HEK293 (cell line): ENCODE data around the gene FGD5.
A peak's percentile ranks its signal among the peaks of the same experiment; 100 is the strongest.

Source experiments
- CTCF ChIA-PET: fragments of 350-600 bp; formaldehyde crosslinking; extraction: SDS; loops from one replicate; lab custom pipeline; 2021; ENCODE audit warnings: antibody characterized with exemption; lab: Yijun Ruan, JAX
- POLR2A ChIA-PET: fragments of 300-600 bp; formaldehyde crosslinking; extraction: SDS; loops from one replicate; lab custom pipeline; 2020; ENCODE audit warnings: antibody characterized with exemption, inconsistent platforms; lab: Yijun Ruan, JAX
- H3K27ac ChIP-seq: fragments of 200-500 bp; sonication (Bioruptor generic); 2 replicates; pipeline ENCODE4 v1.5.1; 2014; ENCODE audit warnings: low read depth, low read length, control low read depth, inconsistent platforms; ENCODE audit errors: extremely low read depth
- H3K36me3 ChIP-seq, 2 experiments: fragments of 200-500 bp in 1 of 2; sonication (Bioruptor generic) in 1 of 2; 1 replicate in 1 of 2; 2 replicates in 1 of 2; pipeline ENCODE4 v1.5.1; 2014 to 2017; ENCODE audit warnings: inconsistent platforms in 2 of 2, low read length in 2 of 2; ENCODE audit not compliant: control insufficient read depth in 2 of 2, insufficient read depth in 1 of 2
- H3K4me1 ChIP-seq: fragments of 200-500 bp; sonication (Bioruptor generic); 2 replicates; pipeline ENCODE4 v1.5.1; 2014; ENCODE audit warnings: mild to moderate bottlenecking, low read length, inconsistent platforms; ENCODE audit not compliant: control insufficient read depth, insufficient read depth
- H3K4me3 ChIP-seq: 2 replicates; pipeline ENCODE4 v1.5.1; 2011; ENCODE audit warnings: low read depth, mild to moderate bottlenecking, control low read depth, low read length, moderate library complexity
- H3K9me3 ChIP-seq: fragments of 200-500 bp; sonication (Bioruptor generic); 2 replicates; pipeline ENCODE4 v1.5.1; 2014; ENCODE audit warnings: low read depth, low read length, inconsistent platforms; ENCODE audit not compliant: control insufficient read depth, insufficient read depth
- MZF1 ChIP-seq: fragments of 450-650 bp; formaldehyde crosslinking; IDR thresholded peaks from 2 replicates; pipeline ENCODE4 v1.5.1; 2017; ENCODE audit warnings: missing biosample characterization, missing genetic modification characterization, borderline replicate concordance
- OVOL3 ChIP-seq: fragments of 450-650 bp; formaldehyde crosslinking; IDR thresholded peaks from 2 replicates; pipeline ENCODE4 v1.5.1; 2016; ENCODE audit warnings: missing biosample characterization, missing genetic modification characterization
- TRIM28 ChIP-seq: IDR thresholded peaks from 2 replicates; pipeline ENCODE4 v1.6.1; 2011; ENCODE audit warnings: low read length, control low read depth, borderline replicate concordance
- YY1 ChIP-seq: fragments of 450-650 bp; formaldehyde crosslinking; IDR thresholded peaks from 2 replicates; pipeline ENCODE4 v1.5.1; 2018; ENCODE audit warnings: missing biosample characterization, missing genetic modification characterization
- ZFHX2 ChIP-seq: fragments of 450-650 bp; formaldehyde crosslinking; conservative IDR thresholded peaks from 2 replicates; pipeline ENCODE4 v1.5.1; 2016; ENCODE audit warnings: missing biosample characterization, missing genetic modification characterization
- ZFP69B ChIP-seq: fragments of 450-650 bp; formaldehyde crosslinking; IDR thresholded peaks from 2 replicates; pipeline ENCODE4 v1.5.1; 2016; ENCODE audit warnings: missing biosample characterization, missing genetic modification characterization
- ZNF10 ChIP-seq: fragments of 450-650 bp; formaldehyde crosslinking; IDR thresholded peaks from 2 replicates; pipeline ENCODE4 v1.5.1; 2017; ENCODE audit warnings: missing biosample characterization, missing genetic modification characterization
- ZNF214 ChIP-seq: fragments of 450-650 bp; formaldehyde crosslinking; IDR thresholded peaks from 2 replicates; pipeline ENCODE4 v1.5.1; 2017; ENCODE audit warnings: missing biosample characterization, mild to moderate bottlenecking, missing genetic modification characterization, borderline replicate concordance
- ZNF223 ChIP-seq: fragments of 450-650 bp; formaldehyde crosslinking; IDR thresholded peaks from 2 replicates; pipeline ENCODE4 v1.5.1; 2016; ENCODE audit warnings: missing biosample characterization, missing genetic modification characterization
- ZNF23 ChIP-seq: fragments of 450-650 bp; formaldehyde crosslinking; IDR thresholded peaks from 2 replicates; pipeline ENCODE4 v1.5.1; 2016; ENCODE audit warnings: missing biosample characterization, missing genetic modification characterization, borderline replicate concordance
- ZNF266 ChIP-seq: fragments of 450-650 bp; formaldehyde crosslinking; IDR thresholded peaks from 2 replicates; pipeline ENCODE4 v1.5.1; 2016; ENCODE audit warnings: missing biosample characterization, missing genetic modification characterization, low read depth
- ZNF341 ChIP-seq: fragments of 450-650 bp; formaldehyde crosslinking; IDR thresholded peaks from 2 replicates; pipeline ENCODE4; 2016; ENCODE audit warnings: low read depth, missing biosample characterization, missing genetic modification characterization
- ZSCAN16 ChIP-seq: fragments of 450-650 bp; formaldehyde crosslinking; IDR thresholded peaks from 2 replicates; pipeline ENCODE4 v1.5.1; 2016; ENCODE audit warnings: missing biosample characterization, missing genetic modification characterization
- ZSCAN30 ChIP-seq: fragments of 450-650 bp; IDR thresholded peaks from 2 replicates; pipeline ENCODE4 v1.5.1; 2018; ENCODE audit warnings: missing biosample characterization, mild to moderate bottlenecking, missing genetic modification characterization, moderate library complexity
- TF ChIP-seq, protein P1 (sequence below): fragments of 450-650 bp; formaldehyde crosslinking; IDR thresholded peaks from 2 replicates; pipeline ENCODE4 v1.5.1; 2017; ENCODE audit warnings: missing biosample characterization, missing genetic modification characterization
- TF ChIP-seq, protein P2 (sequence below): fragments of 450-650 bp; formaldehyde crosslinking; IDR thresholded peaks from 2 replicates; pipeline ENCODE4 v1.5.1; 2016; ENCODE audit warnings: missing biosample characterization, missing genetic modification characterization
- TF ChIP-seq, protein P3 (sequence below): fragments of 450-650 bp; formaldehyde crosslinking; IDR thresholded peaks from 2 replicates; pipeline ENCODE4 v1.5.1; 2016; ENCODE audit warnings: missing biosample characterization, missing genetic modification characterization
- TF ChIP-seq, protein P4 (sequence below): fragments of 450-650 bp; formaldehyde crosslinking; IDR thresholded peaks from 2 replicates; pipeline ENCODE4 v1.5.1; 2017; ENCODE audit warnings: missing biosample characterization, missing genetic modification characterization
- TF ChIP-seq, protein P5 (sequence below): fragments of 450-650 bp; formaldehyde crosslinking; IDR thresholded peaks from 2 replicates; pipeline ENCODE4; 2016; ENCODE audit warnings: missing biosample characterization, missing genetic modification characterization
- TF ChIP-seq, protein P6 (sequence below): fragments of 450-650 bp; formaldehyde crosslinking; optimal IDR thresholded peaks from 2 replicates; pipeline ENCODE3; 2016; ENCODE audit warnings: missing biosample characterization, mild to moderate bottlenecking, missing genetic modification characterization
- TF ChIP-seq, protein P7 (sequence below): fragments of 450-650 bp; formaldehyde crosslinking; IDR thresholded peaks from 2 replicates; pipeline ENCODE4 v1.5.1; 2016; ENCODE audit warnings: missing biosample characterization, missing genetic modification characterization

The FGD5 gene

DNA sequence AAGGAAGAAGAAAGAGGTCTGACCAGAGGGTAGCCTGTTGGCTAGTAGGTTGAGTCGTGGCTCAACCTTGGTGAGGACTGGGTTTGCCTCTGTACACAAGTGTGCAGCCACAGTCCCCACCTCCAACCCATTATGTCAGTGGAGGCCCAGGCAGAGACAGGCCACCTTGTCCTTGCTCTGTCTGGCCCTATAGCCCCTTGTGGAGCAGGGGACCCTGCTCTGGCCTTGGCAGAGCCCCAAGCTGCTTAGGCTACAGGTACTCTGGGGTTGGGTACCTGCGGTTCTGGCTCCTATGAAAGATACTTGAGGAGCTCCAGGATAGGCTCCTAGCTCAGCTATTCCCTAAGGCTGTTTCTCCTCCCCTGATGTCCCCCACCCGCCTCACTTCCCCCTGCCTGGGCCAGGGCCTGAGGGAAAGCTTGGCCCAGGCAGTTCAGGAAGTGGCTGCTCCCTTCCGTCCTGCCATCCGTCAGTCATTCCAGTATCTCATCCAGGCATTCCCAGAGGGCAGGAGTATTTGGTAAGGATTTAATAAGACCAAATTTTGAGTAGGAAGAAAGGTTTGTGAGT, 44.0 kb downstream of the FGD5 start:
- TF ChIP-seq ZNF341 (peak; percentile 42; the same call in 1 of the 2 replicates), YY1 (tag by site-specific recombination) (no peak), ZNF23 (tag by site-specific recombination) (no peak), ZFP69B (tag by site-specific recombination) (no peak), ZNF214 (tag by site-specific recombination) (no peak), ZNF266 (tag by site-specific recombination) (no peak), ZSCAN16 (tag by site-specific recombination) (no peak), TRIM28 (no peak)
- TF ChIP-seq, protein P1, sequence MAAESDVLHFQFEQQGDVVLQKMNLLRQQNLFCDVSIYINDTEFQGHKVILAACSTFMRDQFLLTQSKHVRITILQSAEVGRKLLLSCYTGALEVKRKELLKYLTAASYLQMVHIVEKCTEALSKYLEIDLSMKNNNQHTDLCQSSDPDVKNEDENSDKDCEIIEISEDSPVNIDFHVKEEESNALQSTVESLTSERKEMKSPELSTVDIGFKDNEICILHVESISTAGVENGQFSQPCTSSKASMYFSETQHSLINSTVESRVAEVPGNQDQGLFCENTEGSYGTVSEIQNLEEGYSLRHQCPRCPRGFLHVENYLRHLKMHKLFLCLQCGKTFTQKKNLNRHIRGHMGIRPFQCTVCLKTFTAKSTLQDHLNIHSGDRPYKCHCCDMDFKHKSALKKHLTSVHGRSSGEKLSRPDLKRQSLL (tag by site-specific recombination), result no peak
- ChIA-PET POLR2A (no interaction called here), CTCF (interaction anchor here (0.6 to 1.6 kb wide), 4 partner anchors 10 to 72 kb away, joined by 3 to 5 read pairs (median 3); no protein-coding TSS in a partner anchor)

DNA sequence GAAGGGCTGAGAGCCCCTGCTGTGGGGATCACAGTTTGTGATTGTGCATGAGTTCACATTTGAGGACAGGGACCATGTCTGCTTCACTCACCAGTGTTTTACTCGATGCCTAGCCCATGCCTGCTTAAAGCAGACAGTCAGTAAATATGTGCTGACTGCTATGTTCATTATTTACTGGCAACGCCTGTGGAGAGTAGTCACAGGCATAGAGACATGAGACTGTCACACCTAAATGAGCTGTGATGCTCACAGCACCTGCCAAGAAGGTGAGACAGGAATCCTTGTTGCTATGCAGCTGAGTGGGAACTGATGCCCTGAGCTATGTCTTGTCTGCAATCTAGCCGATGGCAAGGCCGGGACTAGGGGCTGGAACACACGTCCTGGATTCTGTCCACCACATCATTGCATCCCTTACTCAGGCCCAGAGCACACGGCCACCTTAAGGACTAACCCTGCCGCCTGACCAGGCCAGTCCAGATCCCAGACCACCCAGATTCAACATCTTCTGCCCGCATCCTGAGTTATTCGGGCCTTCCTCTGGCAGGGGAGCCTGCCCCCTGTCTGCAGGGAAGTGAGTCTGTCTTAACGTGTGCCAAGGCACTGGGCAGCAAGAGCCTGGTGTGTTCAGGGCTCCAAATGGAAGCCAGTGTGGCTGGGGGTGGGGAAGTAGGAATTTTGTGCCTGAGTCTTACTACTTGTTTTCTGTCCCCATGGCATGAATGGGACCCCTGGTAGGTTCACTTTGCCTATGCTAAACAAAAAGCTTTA, 44.8 kb downstream of the FGD5 start:
- TF ChIP-seq, protein P2, sequence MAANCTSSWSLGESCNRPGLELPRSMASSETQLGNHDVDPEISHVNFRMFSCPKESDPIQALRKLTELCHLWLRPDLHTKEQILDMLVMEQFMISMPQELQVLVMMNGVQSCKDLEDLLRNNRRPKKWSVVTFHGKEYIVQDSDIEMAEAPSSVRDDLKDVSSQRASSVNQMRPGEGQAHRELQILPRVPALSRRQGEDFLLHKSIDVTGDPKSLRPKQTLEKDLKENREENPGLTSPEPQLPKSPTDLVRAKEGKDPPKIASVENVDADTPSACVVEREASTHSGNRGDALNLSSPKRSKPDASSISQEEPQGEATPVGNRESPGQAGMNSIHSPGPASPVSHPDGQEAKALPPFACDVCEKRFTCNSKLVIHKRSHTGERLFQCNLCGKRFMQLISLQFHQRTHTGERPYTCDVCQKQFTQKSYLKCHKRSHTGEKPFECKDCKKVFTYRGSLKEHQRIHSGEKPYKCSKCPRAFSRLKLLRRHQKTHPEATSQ (tag by site-specific recombination), result no peak
- TF ChIP-seq, protein P3, sequence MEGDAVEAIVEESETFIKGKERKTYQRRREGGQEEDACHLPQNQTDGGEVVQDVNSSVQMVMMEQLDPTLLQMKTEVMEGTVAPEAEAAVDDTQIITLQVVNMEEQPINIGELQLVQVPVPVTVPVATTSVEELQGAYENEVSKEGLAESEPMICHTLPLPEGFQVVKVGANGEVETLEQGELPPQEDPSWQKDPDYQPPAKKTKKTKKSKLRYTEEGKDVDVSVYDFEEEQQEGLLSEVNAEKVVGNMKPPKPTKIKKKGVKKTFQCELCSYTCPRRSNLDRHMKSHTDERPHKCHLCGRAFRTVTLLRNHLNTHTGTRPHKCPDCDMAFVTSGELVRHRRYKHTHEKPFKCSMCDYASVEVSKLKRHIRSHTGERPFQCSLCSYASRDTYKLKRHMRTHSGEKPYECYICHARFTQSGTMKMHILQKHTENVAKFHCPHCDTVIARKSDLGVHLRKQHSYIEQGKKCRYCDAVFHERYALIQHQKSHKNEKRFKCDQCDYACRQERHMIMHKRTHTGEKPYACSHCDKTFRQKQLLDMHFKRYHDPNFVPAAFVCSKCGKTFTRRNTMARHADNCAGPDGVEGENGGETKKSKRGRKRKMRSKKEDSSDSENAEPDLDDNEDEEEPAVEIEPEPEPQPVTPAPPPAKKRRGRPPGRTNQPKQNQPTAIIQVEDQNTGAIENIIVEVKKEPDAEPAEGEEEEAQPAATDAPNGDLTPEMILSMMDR, result peak; percentile 27; the same call in 1 of the 2 replicates
- Histone ChIP-seq H3K4me3 (no peak overlapping the region), H3K4me1 (no peaks in the 10 kb centered on the region), H3K27ac (no peak overlapping the region), H3K9me3 (no peaks in the 10 kb centered on the region), H3K36me3 (no peaks in the 10 kb centered on the region)
- ChIA-PET CTCF (interaction anchor here (0.6 to 1.6 kb wide), 5 partner anchors 9 to 73 kb away, joined by 3 to 5 read pairs (median 3); no protein-coding TSS in a partner anchor), POLR2A (no interaction called here)

More for the DNA sequence above, 44.0 kb downstream of the FGD5 start:
- Histone ChIP-seq H3K4me3 (no peak overlapping the region), H3K4me1 (no peaks in the 10 kb centered on the region), H3K27ac (no peak overlapping the region), H3K36me3 (no peaks in the 10 kb centered on the region), H3K9me3 (no peaks in the 10 kb centered on the region)

DNA sequence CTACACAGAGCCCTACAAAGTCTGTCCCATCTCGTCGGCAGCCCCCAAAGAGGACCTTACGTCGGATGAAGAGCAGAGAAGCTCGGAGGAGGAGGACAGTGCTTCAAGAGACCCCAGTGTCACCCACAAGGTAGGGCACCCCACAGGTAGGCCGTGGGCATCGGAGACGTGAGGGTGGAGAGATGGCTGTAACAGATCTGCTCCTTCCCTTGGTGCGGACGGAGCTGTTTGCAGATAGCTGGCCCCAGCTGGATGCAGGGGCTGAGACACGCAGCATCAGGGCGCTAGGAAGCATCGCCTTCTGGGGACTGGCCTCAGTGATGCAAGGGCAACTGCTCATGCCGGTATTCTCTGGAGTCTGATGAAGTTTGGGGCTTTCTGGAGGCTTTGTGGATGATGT, 45.4 kb downstream of the FGD5 start:
- Histone ChIP-seq H3K9me3 (no peaks in the 10 kb centered on the region), H3K4me3 (no peak overlapping the region), H3K36me3 (no peaks in the 10 kb centered on the region), H3K4me1 (no peaks in the 10 kb centered on the region), H3K27ac (no peak overlapping the region)
- CTCF ChIA-PET, result interaction anchor here (1.0 kb wide), 2 partner anchors 8 to 73 kb away, joined by 3 to 4 read pairs; no protein-coding TSS in a partner anchor
- POLR2A ChIA-PET, result no interaction called here
- TF ChIP-seq, protein P4, sequence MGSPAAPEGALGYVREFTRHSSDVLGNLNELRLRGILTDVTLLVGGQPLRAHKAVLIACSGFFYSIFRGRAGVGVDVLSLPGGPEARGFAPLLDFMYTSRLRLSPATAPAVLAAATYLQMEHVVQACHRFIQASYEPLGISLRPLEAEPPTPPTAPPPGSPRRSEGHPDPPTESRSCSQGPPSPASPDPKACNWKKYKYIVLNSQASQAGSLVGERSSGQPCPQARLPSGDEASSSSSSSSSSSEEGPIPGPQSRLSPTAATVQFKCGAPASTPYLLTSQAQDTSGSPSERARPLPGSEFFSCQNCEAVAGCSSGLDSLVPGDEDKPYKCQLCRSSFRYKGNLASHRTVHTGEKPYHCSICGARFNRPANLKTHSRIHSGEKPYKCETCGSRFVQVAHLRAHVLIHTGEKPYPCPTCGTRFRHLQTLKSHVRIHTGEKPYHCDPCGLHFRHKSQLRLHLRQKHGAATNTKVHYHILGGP (tag by site-specific recombination), result no peak
- no peak for TF ChIP-seq ZNF10
- TF ChIP-seq, protein P5, sequence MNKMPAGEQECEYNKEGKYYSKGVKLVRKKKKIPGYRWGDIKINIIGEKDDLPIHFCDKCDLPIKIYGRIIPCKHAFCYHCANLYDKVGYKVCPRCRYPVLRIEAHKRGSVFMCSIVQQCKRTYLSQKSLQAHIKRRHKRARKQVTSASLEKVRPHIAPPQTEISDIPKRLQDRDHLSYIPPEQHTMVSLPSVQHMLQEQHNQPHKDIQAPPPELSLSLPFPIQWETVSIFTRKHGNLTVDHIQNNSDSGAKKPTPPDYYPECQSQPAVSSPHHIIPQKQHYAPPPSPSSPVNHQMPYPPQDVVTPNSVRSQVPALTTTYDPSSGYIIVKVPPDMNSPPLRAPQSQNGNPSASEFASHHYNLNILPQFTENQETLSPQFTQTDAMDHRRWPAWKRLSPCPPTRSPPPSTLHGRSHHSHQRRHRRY (tag by site-specific recombination), result no peak
- no peak for TF ChIP-seq ZFHX2 (tag by site-specific recombination)
- no peak for TF ChIP-seq MZF1 (tag by site-specific recombination)
- TF ChIP-seq, protein P6, sequence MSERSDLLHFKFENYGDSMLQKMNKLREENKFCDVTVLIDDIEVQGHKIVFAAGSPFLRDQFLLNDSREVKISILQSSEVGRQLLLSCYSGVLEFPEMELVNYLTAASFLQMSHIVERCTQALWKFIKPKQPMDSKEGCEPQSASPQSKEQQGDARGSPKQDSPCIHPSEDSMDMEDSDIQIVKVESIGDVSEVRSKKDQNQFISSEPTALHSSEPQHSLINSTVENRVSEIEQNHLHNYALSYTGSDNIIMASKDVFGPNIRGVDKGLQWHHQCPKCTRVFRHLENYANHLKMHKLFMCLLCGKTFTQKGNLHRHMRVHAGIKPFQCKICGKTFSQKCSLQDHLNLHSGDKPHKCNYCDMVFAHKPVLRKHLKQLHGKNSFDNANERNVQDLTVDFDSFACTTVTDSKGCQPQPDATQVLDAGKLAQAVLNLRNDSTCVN (tag by site-specific recombination), result no peak
- TF ChIP-seq, protein P7, sequence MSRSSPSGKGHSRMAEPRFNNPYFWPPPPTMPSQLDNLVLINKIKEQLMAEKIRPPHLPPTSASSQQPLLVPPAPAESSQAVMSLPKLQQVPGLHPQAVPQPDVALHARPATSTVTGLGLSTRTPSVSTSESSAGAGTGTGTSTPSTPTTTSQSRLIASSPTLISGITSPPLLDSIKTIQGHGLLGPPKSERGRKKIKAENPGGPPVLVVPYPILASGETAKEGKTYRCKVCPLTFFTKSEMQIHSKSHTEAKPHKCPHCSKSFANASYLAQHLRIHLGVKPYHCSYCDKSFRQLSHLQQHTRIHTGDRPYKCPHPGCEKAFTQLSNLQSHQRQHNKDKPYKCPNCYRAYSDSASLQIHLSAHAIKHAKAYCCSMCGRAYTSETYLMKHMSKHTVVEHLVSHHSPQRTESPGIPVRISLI (tag by site-specific recombination), result no peak
- TF ChIP-seq ZSCAN30 (tag by site-specific recombination), result no peak
- TF ChIP-seq ZNF223 (tag by site-specific recombination), result no peak
- TF ChIP-seq OVOL3 (tag by site-specific recombination), result no peak
